K562 (cell line): Measurements from ENCODE around the gene MRO. TPM values are rescaled to one million over a fixed set of nuclear protein-coding genes. Genes with fewer than 3 reads are reported as not detected.

ENCODE experiments used
- ATAC-seq: fragments of 200-7000 bp; cut with Tn5 transposase; 3 replicates; pipeline ENCODE4 v1.9.1; 2020; ENCODE audit warnings: moderate library complexity
- BruUV-seq: library from RNA; stranded (reverse); fragments of 400-500 nt; replicated peaks from 2 replicates; lab custom pipeline; 2021; lab: Mats Ljungman, UMichigan
- CTCF ChIA-PET: fragments of 300-600 bp; formaldehyde crosslinking; extraction: SDS; loops from one replicate; lab custom pipeline; 2021; ENCODE audit warnings: low intra/inter-chr PET ratio; lab: Yijun Ruan, JAX
- POLR2A ChIA-PET: fragments of 300-600, 350-650 bp; sonication (Branson Sonifier 250); formaldehyde crosslinking; extraction: SDS; loops from one replicate; lab custom pipeline; 2021; ENCODE audit warnings: antibody characterized with exemption, inconsistent platforms; lab: Yijun Ruan, JAX
- DNase-seq, 4 experiments: peaks; one replicate each; pipeline versions ENCODE4 v3.0.0 to v3.0.0-alpha.2; 2011 to 2018; ENCODE audit warnings: low spot score in 3 of 4, mixed read lengths in 3 of 4; ENCODE audit errors: extremely low read depth in 1 of 4
- FAIRE-seq: peaks from 2 replicates; lab custom pipeline; 2011; peaks lifted over from hg19 to GRCh38; lab: Jason Lieb, UNC
- H2AFZ ChIP-seq: 2 replicates; pipeline ENCODE4 v1.6.0; 2011; ENCODE audit warnings: low read depth, low read length, control low read depth, inconsistent platforms
- H3K27ac ChIP-seq: fragments of 200-600 bp; 3 replicates; pipeline ENCODE4 v1.8.0; 2011; ENCODE audit warnings: low read depth, mild to moderate bottlenecking, control low read depth, inconsistent platforms, low read length, moderate library complexity, mixed read lengths; ENCODE audit errors: extremely low read depth
- H3K27me3 ChIP-seq, 2 experiments: fragments of 300-600 bp in 1 of 2; 2 replicates in 1 of 2; 3 replicates in 1 of 2; pipeline versions ENCODE4 v1.6.0 to v1.8.0; 2011; ENCODE audit warnings: inconsistent platforms in 2 of 2, low read length in 2 of 2, mild to moderate bottlenecking in 1 of 2, mixed read lengths in 1 of 2, moderate library complexity in 1 of 2; ENCODE audit not compliant: control insufficient read depth in 2 of 2, insufficient read depth in 2 of 2
- H3K36me3 ChIP-seq: fragments of 300-600 bp; 3 replicates; pipeline ENCODE4 v1.8.0; 2011; ENCODE audit warnings: mild to moderate bottlenecking, low read length, inconsistent platforms; ENCODE audit not compliant: control insufficient read depth, insufficient read depth
- H3K4me1 ChIP-seq, 2 experiments: fragments of 200-600 bp in 1 of 2; replicated peaks in 1 of 2; 2 replicates in 1 of 2; 3 replicates in 1 of 2; pipeline versions ENCODE4 v1.5.1 to v1.8.0; 2011; ENCODE audit warnings: inconsistent platforms in 2 of 2, low read length in 2 of 2, mild to moderate bottlenecking in 1 of 2, mixed read lengths in 1 of 2, moderate library complexity in 1 of 2; ENCODE audit not compliant: control insufficient read depth in 2 of 2, insufficient read depth in 2 of 2
- H3K4me2 ChIP-seq: 2 replicates; pipeline ENCODE4 v1.6.1; 2011; ENCODE audit warnings: low read length, control low read depth, inconsistent platforms, mixed read lengths; ENCODE audit not compliant: insufficient read depth
- H3K4me3 ChIP-seq: fragments of 200-600 bp; sonication (generic), shearing (Covaris generic); 2 replicates; pipeline ENCODE4 v1.5.1; 2016; ENCODE audit warnings: control low read depth, inconsistent platforms
- H3K79me2 ChIP-seq: fragments of 200-600 bp; 3 replicates; pipeline ENCODE4 v1.8.0; 2011; ENCODE audit warnings: low read length, inconsistent platforms; ENCODE audit not compliant: control insufficient read depth, insufficient read depth
- H3K9ac ChIP-seq, 2 experiments: 2 replicates each; pipeline versions ENCODE4 v1.6.0 to v1.6.1; 2011; ENCODE audit warnings: low read depth in 2 of 2, low read length in 2 of 2, control low read depth in 1 of 2, inconsistent platforms in 1 of 2, mild to moderate bottlenecking in 1 of 2, mixed read lengths in 1 of 2; ENCODE audit not compliant: insufficient read depth in 1 of 2
- H3K9me1 ChIP-seq: one replicate; pipeline ENCODE4 v1.6.0; 2011; ENCODE audit warnings: inconsistent platforms, mild to moderate bottlenecking, low read length, moderate library complexity; ENCODE audit not compliant: control insufficient read depth, insufficient read depth
- H3K9me3 ChIP-seq: replicated peaks from 2 replicates; pipeline ENCODE4 v1.5.1; 2011; ENCODE audit warnings: low read depth, low read length, inconsistent platforms; ENCODE audit not compliant: control insufficient read depth, insufficient read depth
- H4K20me1 ChIP-seq: replicated peaks from 2 replicates; pipeline ENCODE4 v1.6.1; 2011; ENCODE audit warnings: low read length, inconsistent platforms, mixed read lengths; ENCODE audit not compliant: control insufficient read depth, insufficient read depth
- FOXJ3 ChIP-seq: sonication (generic); formaldehyde crosslinking; IDR thresholded peaks from 2 replicates; pipeline ENCODE4 v1.4.0; 2020; ENCODE audit warnings: mild to moderate bottlenecking, missing genetic modification reagents
- KLF10 ChIP-seq: fragments of 250-450 bp; sonication (Bioruptor Pico); IDR thresholded peaks from 2 replicates; pipeline ENCODE4 v1.6.1; 2021; ENCODE audit warnings: matching md5 sums
- NCOR1 ChIP-seq: fragments of 450-650 bp; IDR thresholded peaks from 2 replicates; pipeline ENCODE4 v1.6.1; 2016; ENCODE audit warnings: mild to moderate bottlenecking, moderate library complexity
- NEUROD1 ChIP-seq: fragments of 150-350 bp; IDR thresholded peaks from 2 replicates; pipeline ENCODE4 v1.6.1; 2014; ENCODE audit warnings: borderline replicate concordance, low read length, low read depth; ENCODE audit not compliant: partially characterized antibody
- NR4A1 ChIP-seq, 2 experiments: fragments of 250-450 bp in 1 of 2; fragments of 450-650 bp in 1 of 2; sonication (Bioruptor Pico) in 1 of 2; IDR thresholded peaks; 2 replicates each; pipeline versions ENCODE4 v1.4.0 to v1.6.1; 2016 to 2020; ENCODE audit warnings: mild to moderate bottlenecking in 2 of 2, missing compliant biosample characterization in 1 of 2, missing genetic modification characterization in 1 of 2, moderate library complexity in 1 of 2
- RAD51 ChIP-seq: fragments of 450-650 bp; IDR thresholded peaks from 2 replicates; pipeline ENCODE4 v1.7.1; 2016; ENCODE audit warnings: low read depth, mild to moderate bottlenecking, borderline replicate concordance
- XRCC3 ChIP-seq: fragments of 450-650 bp; IDR thresholded peaks from 2 replicates; pipeline ENCODE4 v1.6.1; 2017; ENCODE audit warnings: mild to moderate bottlenecking, moderate library complexity
- ZNF197 ChIP-seq: fragments of 200-800 bp; sonication (Bioruptor generic); IDR thresholded peaks from 2 replicates; pipeline ENCODE4 v1.6.1; 2016; ENCODE audit warnings: low read depth, missing genetic modification characterization, missing compliant biosample characterization
- ZNF561 ChIP-seq: fragments of 450-650 bp; formaldehyde crosslinking; conservative IDR thresholded peaks from 2 replicates; pipeline ENCODE4 v1.4.0; 2020; ENCODE audit warnings: mild to moderate bottlenecking, moderate library complexity
- WGBS: fragments of 100-300 bp; shearing (Covaris generic); methylation state at CpG from one replicate; pipeline ENCODE4 v1.1.6; 2016; ENCODE audit warnings: low coverage, mixed read lengths; ENCODE audit not compliant: insufficient coverage; ENCODE audit errors: missing lambda C conversion rate; 5-methylcytosine and 5-hydroxymethylcytosine counted together
- in situ Hi-C: fragments of 300-500 bp; cut with MboI; formaldehyde crosslinking; loops from 4 replicates; pipeline ENCODE4 v1.15.0; 2018; ENCODE audit warnings: inconsistent platforms, mixed read lengths
- intact Hi-C: fragments of 100-400 bp; cut with micrococcal nuclease; formaldehyde crosslinking; loops from 2 replicates; pipeline ENCODE4 v1.14.2; 2022
- polyA plus RNA-seq, 8 experiments: library from polyadenylated mRNA; depleted of rRNA in 4 of 8; stranded (reverse) in 5 of 8; unstranded in 3 of 8; fragments of >200 nt; fragmentation: Nextera tagmentation in 2 of 8; fragmentation: Illumina TruSeq in 1 of 8; extraction: Ambion mirVana in 2 of 8; extraction: Trizol in 1 of 8; gene quantifications; 2 replicates each; pipeline versions ENCODE4 v1.2.1 to v1.2.3, GENCODE V29; 2011 to 2014; ENCODE audit warnings: inconsistent platforms in 1 of 8, missing spikeins in 1 of 8
- total RNA-seq, 7 experiments: library from RNA; depleted of rRNA in 6 of 7; stranded (reverse); fragments of >200 nt in 6 of 7; fragmentation: Illumina TruSeq in 2 of 7; extraction: Trizol in 2 of 7; gene quantifications; 2 replicates each; pipeline versions ENCODE4 v1.2.1 to v1.2.3, GENCODE V29; 2011 to 2021; ENCODE audit warnings: low replicate concordance in 1 of 7
- TF ChIP-seq, protein P1 (sequence below): fragments of 250-450 bp; sonication (Bioruptor Pico); IDR thresholded peaks from 2 replicates; pipeline ENCODE4 v1.5.0; 2021; ENCODE audit warnings: mild to moderate bottlenecking, borderline replicate concordance
- TF ChIP-seq, protein P2 (sequence below): fragments of 450-650 bp; IDR thresholded peaks from 2 replicates; pipeline ENCODE4 v1.6.1; 2016; ENCODE audit warnings: low read depth

Gene MRO
- total and polyA plus RNA-seq, 9 of the 15 experiments (the other 6 are each of a cell fraction or from before 2014, with no cell fraction given): 0.06 TPM; not detected in 8

GRCh38 chr18:50816419-50817166 lies 3.2 kb downstream of the MRO start:
- intact Hi-C loops (no loop called here), in situ Hi-C loops (no loop called here)
- POLR2A ChIA-PET: no interaction called here
- no peak for TF ChIP-seq ZNF561 (CRISPR knock-in tag)
- TF ChIP-seq, protein P1, sequence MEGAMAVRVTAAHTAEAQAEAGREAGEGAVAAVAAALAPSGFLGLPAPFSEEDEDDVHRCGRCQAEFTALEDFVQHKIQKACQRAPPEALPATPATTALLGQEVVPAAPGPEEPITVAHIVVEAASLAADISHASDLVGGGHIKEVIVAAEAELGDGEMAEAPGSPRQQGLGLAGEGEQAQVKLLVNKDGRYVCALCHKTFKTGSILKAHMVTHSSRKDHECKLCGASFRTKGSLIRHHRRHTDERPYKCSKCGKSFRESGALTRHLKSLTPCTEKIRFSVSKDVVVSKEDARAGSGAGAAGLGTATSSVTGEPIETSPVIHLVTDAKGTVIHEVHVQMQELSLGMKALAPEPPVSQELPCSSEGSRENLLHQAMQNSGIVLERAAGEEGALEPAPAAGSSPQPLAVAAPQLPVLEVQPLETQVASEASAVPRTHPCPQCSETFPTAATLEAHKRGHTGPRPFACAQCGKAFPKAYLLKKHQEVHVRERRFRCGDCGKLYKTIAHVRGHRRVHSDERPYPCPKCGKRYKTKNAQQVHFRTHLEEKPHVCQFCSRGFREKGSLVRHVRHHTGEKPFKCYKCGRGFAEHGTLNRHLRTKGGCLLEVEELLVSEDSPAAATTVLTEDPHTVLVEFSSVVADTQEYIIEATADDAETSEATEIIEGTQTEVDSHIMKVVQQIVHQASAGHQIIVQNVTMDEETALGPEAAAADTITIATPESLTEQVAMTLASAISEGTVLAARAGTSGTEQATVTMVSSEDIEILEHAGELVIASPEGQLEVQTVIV: no peak
- TF ChIP-seq NR4A1 (CRISPR knock-in tag; IDR thresholded peaks at IDR 0.05): no peak
- no peak for TF ChIP-seq NR4A1 (tag; IDR thresholded peaks at IDR 0.05)
- no peak for TF ChIP-seq FOXJ3 (CRISPR knock-in tag)
- no peak for TF ChIP-seq RAD51
- no peak for TF ChIP-seq KLF10
- TF ChIP-seq, protein P2, sequence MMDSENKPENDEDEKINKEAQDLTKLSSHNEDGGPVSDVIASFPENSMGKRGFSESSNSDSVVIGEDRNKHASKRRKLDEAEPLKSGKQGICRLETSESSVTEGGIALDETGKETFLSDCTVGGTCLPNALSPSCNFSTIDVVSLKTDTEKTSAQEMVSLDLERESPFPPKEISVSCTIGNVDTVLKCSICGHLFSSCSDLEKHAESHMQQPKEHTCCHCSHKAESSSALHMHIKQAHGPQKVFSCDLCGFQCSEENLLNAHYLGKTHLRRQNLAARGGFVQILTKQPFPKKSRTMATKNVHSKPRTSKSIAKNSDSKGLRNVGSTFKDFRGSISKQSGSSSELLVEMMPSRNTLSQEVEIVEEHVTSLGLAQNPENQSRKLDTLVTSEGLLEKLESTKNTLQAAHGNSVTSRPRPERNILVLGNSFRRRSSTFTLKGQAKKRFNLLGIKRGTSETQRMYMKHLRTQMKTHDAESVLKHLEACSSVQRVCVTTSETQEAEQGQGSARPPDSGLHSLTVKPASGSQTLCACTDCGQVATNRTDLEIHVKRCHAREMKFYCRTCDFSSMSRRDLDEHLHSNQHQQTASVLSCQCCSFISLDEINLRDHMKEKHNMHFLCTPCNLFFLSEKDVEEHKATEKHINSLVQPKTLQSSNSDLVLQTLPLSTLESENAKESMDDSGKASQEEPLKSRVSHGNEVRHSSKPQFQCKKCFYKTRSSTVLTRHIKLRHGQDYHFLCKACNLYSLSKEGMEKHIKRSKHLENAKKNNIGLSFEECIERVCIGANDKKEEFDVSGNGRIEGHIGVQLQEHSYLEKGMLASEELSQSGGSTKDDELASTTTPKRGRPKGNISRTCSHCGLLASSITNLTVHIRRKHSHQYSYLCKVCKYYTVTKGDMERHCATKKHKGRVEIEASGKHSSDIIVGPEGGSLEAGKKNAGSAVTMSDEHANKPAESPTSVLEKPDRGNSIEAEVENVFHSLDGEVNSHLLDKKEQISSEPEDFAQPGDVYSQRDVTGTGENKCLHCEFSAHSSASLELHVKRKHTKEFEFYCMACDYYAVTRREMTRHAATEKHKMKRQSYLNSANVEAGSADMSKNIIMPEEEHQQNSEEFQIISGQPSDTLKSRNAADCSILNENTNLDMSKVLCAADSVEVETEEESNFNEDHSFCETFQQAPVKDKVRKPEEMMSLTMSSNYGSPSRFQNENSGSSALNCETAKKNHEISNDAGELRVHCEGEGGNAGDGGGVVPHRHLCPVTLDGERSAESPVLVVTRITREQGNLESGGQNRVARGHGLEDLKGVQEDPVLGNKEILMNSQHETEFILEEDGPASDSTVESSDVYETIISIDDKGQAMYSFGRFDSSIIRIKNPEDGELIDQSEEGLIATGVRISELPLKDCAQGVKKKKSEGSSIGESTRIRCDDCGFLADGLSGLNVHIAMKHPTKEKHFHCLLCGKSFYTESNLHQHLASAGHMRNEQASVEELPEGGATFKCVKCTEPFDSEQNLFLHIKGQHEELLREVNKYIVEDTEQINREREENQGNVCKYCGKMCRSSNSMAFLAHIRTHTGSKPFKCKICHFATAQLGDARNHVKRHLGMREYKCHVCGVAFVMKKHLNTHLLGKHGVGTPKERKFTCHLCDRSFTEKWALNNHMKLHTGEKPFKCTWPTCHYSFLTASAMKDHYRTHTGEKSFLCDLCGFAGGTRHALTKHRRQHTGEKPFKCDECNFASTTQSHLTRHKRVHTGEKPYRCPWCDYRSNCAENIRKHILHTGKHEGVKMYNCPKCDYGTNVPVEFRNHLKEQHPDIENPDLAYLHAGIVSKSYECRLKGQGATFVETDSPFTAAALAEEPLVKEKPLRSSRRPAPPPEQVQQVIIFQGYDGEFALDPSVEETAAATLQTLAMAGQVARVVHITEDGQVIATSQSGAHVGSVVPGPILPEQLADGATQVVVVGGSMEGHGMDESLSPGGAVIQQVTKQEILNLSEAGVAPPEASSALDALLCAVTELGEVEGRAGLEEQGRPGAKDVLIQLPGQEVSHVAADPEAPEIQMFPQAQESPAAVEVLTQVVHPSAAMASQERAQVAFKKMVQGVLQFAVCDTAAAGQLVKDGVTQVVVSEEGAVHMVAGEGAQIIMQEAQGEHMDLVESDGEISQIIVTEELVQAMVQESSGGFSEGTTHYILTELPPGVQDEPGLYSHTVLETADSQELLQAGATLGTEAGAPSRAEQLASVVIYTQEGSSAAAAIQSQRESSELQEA: no peak
- TF ChIP-seq ZNF197 (CRISPR knock-in tag): no peak
- TF ChIP-seq NCOR1: no peak
- TF ChIP-seq XRCC3: no peak
- no peak for TF ChIP-seq NEUROD1

More at GRCh38 chr18:50816419-50817166, 3.2 kb downstream of the MRO start:
- Histone ChIP-seq H3K9ac (no peak overlapping the region), H2AFZ (no peak overlapping the region), H3K36me3 (no peaks in the 10 kb centered on the region), H3K9me3 (no peaks in the 10 kb centered on the region), H3K4me2 (no peak overlapping the region), H3K27ac (no peak overlapping the region), H3K4me1 (peaks cover 5 to 9% of the 10 kb centered on the region in 2 experiments; a peak in 3 of 5 replicates), H3K79me2 (no peaks in the 10 kb centered on the region), H3K9me1 (no peaks in the 10 kb centered on the region), H3K4me3 (no peak overlapping the region), H4K20me1 (no peaks in the 10 kb centered on the region), H3K27me3 (peaks cover 3 to 8% of the 10 kb centered on the region in 2 experiments; a peak in 4 of 5 replicates)
- ATAC-seq: no peak
- BruUV-seq: no TSS peak
- 8% methylated on average over 7 of the region's 7 CpGs for WGBS
- no peak for DNase-seq
- CTCF ChIA-PET: no interaction called here
- no peak for FAIRE-seq
